Neural cell (in vitro differentiated cells): ENCODE results near the gene AP1S1. TPM values are rescaled to one million over a fixed set of nuclear protein-coding genes. Genes with fewer than 3 reads are reported as not detected.

Experiments used
- H2AFZ ChIP-seq: fragments of 200-600, 300-800 bp; sonication (generic), shearing (Covaris generic); 2 replicates; pipeline ENCODE4 v1.6.0; 2014; ENCODE audit warnings: low read depth, mild to moderate bottlenecking, antibody characterized with exemption, low read length, moderate library complexity
- H3F3A ChIP-seq: fragments of 200-600 bp; shearing (Covaris generic); 2 replicates; pipeline ENCODE4 v1.6.1; 2016; ENCODE audit warnings: mild to moderate bottlenecking, moderate library complexity, mixed read lengths, antibody characterized with exemption, low read length; ENCODE audit not compliant: insufficient read depth, poor library complexity, severe bottlenecking
- H3K27ac ChIP-seq: fragments of 200-600, 300-800 bp; sonication (generic), shearing (Covaris generic); 2 replicates; pipeline ENCODE4 v1.5.1; 2014; ENCODE audit warnings: mild to moderate bottlenecking, low read length, moderate library complexity
- H3K27me3 ChIP-seq: fragments of 300-800, 200-600 bp; sonication (generic), shearing (Covaris generic); 2 replicates; pipeline ENCODE4 v1.6.0; 2014; ENCODE audit warnings: mild to moderate bottlenecking, low read depth, low read length, moderate library complexity; ENCODE audit not compliant: insufficient read depth
- H3K36me3 ChIP-seq: fragments of 300-800, 200-600 bp; sonication (generic), shearing (Covaris generic); 2 replicates; pipeline ENCODE4 v1.5.1; 2014; ENCODE audit warnings: mild to moderate bottlenecking, antibody characterized with exemption, low read length, moderate library complexity; ENCODE audit not compliant: insufficient read depth
- H3K4me2 ChIP-seq: fragments of 300-800, 200-600 bp; sonication (generic), shearing (Covaris generic); 2 replicates; pipeline ENCODE4 v1.6.0; 2014; ENCODE audit warnings: mild to moderate bottlenecking, low read length
- H3K4me3 ChIP-seq: fragments of 300-800, 200-600 bp; sonication (generic), shearing (Covaris generic); 2 replicates; pipeline ENCODE4 v1.5.1; 2014; ENCODE audit warnings: mild to moderate bottlenecking, low read length, moderate library complexity
- H3K79me2 ChIP-seq: fragments of 200-600 bp; shearing (Covaris generic); replicated peaks from 2 replicates; pipeline ENCODE4 v1.6.0; 2014; ENCODE audit warnings: mild to moderate bottlenecking, low read length, moderate library complexity; ENCODE audit not compliant: insufficient read depth
- H3K9ac ChIP-seq: fragments of 300-800, 200-600 bp; sonication (generic), shearing (Covaris generic); 2 replicates; pipeline ENCODE4 v1.6.1; 2016; ENCODE audit warnings: mild to moderate bottlenecking, low read length, mixed read lengths
- H3K9me2 ChIP-seq: fragments of 200-600 bp; shearing (Covaris generic); 2 replicates; pipeline ENCODE4 v1.6.1; 2016; ENCODE audit warnings: mild to moderate bottlenecking, low read length, mixed read lengths; ENCODE audit not compliant: insufficient read depth
- H3K9me3 ChIP-seq: fragments of 200-600, 300-800 bp; sonication (generic), shearing (Covaris generic); 2 replicates; pipeline ENCODE4 v1.6.1; 2016; ENCODE audit warnings: mild to moderate bottlenecking, mixed run types, low read length, moderate library complexity, mixed read lengths
- H4K20me1 ChIP-seq: fragments of 200-600 bp; shearing (Covaris generic); 2 replicates; pipeline ENCODE4 v1.6.1; 2016; ENCODE audit warnings: mild to moderate bottlenecking, mixed run types; ENCODE audit not compliant: insufficient read depth
- EP300 ChIP-seq: fragments of 450-650 bp; conservative IDR thresholded peaks from 2 replicates; pipeline ENCODE4 v1.6.1; 2014; ENCODE audit warnings: antibody characterized with exemption, mild to moderate bottlenecking, moderate library complexity; ENCODE audit not compliant: poor library complexity, severe bottlenecking
- EZH2 ChIP-seq: fragments of 200-600, 300-800 bp; shearing (Covaris generic), sonication (generic); IDR thresholded peaks from 2 replicates; pipeline ENCODE4 v1.6.1; 2014; ENCODE audit warnings: antibody characterized with exemption, low read length, borderline replicate concordance, mild to moderate bottlenecking; ENCODE audit not compliant: insufficient read depth, poor library complexity, severe bottlenecking
- MXI1 ChIP-seq: fragments of 450-650 bp; conservative IDR thresholded peaks from 2 replicates; pipeline ENCODE4 v1.6.1; 2014; ENCODE audit warnings: antibody characterized with exemption, mild to moderate bottlenecking; ENCODE audit not compliant: poor library complexity, severe bottlenecking
- POLR2AphosphoS5 ChIP-seq: IDR thresholded peaks from 2 replicates; pipeline ENCODE4 v1.6.1; 2012
- RAD21 ChIP-seq: fragments of 450-650 bp; conservative IDR thresholded peaks from 2 replicates; pipeline ENCODE4 v1.6.1; 2014; ENCODE audit warnings: antibody characterized with exemption, mild to moderate bottlenecking, moderate library complexity
- SMC3 ChIP-seq: fragments of 450-650 bp; conservative IDR thresholded peaks from 2 replicates; pipeline ENCODE4 v1.6.1; 2014; ENCODE audit warnings: antibody characterized with exemption, mild to moderate bottlenecking, moderate library complexity; ENCODE audit not compliant: poor library complexity
- TAF1 ChIP-seq: IDR thresholded peaks from 2 replicates; pipeline ENCODE4 v1.6.1; 2012; ENCODE audit warnings: low read depth
- polyA plus RNA-seq: library from polyadenylated mRNA; depleted of rRNA; stranded (reverse); fragments of >200 nt; gene quantifications from 2 replicates; pipeline ENCODE4 v1.2.3, GENCODE V29; 2014
- TF ChIP-seq, protein P1 (sequence below): fragments of 450-650 bp; IDR thresholded peaks from 2 replicates; pipeline ENCODE4 v1.5.1; 2014; ENCODE audit warnings: antibody characterized with exemption, mild to moderate bottlenecking, moderate library complexity; ENCODE audit not compliant: poor library complexity, severe bottlenecking
- TF ChIP-seq, protein P2 (sequence below): IDR thresholded peaks from 2 replicates; pipeline ENCODE4 v1.6.1; 2012; ENCODE audit warnings: borderline replicate concordance

The AP1S1 gene
- polyA plus RNA-seq, 1 donor from 2014 or later = 344 TPM

DNA sequence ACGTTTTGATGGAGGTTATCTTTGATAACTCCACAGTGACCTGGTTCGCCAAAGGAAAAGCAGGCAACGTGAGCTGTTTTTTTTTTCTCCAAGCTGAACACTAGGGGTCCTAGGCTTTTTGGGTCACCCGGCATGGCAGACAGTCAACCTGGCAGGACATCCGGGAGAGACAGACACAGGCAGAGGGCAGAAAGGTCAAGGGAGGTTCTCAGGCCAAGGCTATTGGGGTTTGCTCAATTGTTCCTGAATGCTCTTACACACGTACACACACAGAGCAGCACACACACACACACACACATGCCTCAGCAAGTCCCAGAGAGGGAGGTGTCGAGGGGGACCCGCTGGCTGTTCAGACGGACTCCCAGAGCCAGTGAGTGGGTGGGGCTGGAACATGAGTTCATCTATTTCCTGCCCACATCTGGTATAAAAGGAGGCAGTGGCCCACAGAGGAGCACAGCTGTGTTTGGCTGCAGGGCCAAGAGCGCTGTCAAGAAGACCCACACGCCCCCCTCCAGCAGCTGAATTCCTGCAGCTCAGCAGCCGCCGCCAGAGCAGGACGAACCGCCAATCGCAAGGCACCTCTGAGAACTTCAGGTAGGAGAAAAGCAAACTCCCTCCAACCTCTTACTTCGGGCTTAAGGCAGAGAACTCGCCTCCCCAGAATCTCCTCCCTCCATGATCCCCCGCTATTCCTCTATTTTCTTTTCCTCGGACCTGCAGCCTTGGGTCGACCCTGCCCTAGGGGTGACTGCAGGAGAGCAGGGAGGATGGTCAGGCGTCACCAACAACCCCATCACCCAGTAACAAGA, 27.4 kb upstream of the AP1S1 start, which contains the start of gene SERPINE1:
SERPINE1 (plus strand) TSS at position 454 of the 809 bp plus-strand sequence. CDS start 1,290 bp downstream, outside the sequence.
- no peak within 1 kb of the TSS for H3K27ac ChIP-seq
- H3K27me3 ChIP-seq = no peaks in the 10 kb centered on the region
- no peaks in the 10 kb centered on the region for H3K36me3 ChIP-seq
- no peak within 1 kb of the TSS for H2AFZ ChIP-seq
- H3K9me2 ChIP-seq = no peaks in the 10 kb centered on the region
- H3F3A ChIP-seq = no peaks in the 10 kb centered on the region
- TF ChIP-seq, protein P1, sequence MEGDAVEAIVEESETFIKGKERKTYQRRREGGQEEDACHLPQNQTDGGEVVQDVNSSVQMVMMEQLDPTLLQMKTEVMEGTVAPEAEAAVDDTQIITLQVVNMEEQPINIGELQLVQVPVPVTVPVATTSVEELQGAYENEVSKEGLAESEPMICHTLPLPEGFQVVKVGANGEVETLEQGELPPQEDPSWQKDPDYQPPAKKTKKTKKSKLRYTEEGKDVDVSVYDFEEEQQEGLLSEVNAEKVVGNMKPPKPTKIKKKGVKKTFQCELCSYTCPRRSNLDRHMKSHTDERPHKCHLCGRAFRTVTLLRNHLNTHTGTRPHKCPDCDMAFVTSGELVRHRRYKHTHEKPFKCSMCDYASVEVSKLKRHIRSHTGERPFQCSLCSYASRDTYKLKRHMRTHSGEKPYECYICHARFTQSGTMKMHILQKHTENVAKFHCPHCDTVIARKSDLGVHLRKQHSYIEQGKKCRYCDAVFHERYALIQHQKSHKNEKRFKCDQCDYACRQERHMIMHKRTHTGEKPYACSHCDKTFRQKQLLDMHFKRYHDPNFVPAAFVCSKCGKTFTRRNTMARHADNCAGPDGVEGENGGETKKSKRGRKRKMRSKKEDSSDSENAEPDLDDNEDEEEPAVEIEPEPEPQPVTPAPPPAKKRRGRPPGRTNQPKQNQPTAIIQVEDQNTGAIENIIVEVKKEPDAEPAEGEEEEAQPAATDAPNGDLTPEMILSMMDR = peak; percentile 28
- TF ChIP-seq POLR2AphosphoS5 = no peak
- H3K79me2 ChIP-seq = no peaks in the 10 kb centered on the region
- H4K20me1 ChIP-seq = no peaks in the 10 kb centered on the region
- H3K9ac ChIP-seq = peak within 1 kb of the TSS; percentile 3
- H3K4me3 ChIP-seq = peak within 1 kb of the TSS; percentile 41
- H3K9me3 ChIP-seq = no peaks in the 10 kb centered on the region
- H3K4me2 ChIP-seq = no peak within 1 kb of the TSS

DNA sequence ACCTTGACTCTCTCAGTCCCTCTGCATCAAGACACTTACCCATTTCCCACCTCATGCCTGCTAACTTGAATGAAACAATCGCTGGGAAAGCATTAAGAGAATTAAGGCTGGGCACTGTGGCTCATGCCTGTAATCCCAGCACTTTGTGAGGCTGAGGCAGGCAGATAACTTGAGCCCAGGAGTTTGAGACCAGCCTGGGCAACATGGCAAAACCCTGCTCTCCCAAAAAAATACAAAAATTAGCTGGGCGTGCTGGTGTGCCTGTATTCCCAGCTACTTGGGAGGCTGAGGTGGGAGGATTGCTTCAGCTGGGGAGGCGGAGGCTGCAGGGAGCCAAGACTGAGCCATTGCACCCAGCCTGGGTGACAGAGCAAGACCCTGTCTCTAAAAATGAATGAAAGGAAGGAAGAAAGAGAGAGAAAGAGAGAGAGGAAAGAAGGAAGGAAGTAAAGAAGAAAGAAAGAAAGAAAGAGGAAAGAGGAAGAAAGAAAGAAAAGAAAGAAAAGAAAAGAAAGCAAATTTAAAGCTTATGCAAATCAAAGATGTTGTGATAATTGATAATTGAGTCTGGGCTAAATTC, 26.7 kb upstream of the AP1S1 start:
- no peaks in the 10 kb centered on the region for H3K27me3 ChIP-seq
- no peak overlapping the region for H3K9ac ChIP-seq
- no peak overlapping the region for H3K4me3 ChIP-seq
- no peaks in the 10 kb centered on the region for H3K9me2 ChIP-seq
- no peak overlapping the region for H2AFZ ChIP-seq
- no peak overlapping the region for H3K27ac ChIP-seq
- no peaks in the 10 kb centered on the region for H3K79me2 ChIP-seq
- H3K4me2 ChIP-seq = no peak overlapping the region
- H3F3A ChIP-seq = no peaks in the 10 kb centered on the region
- H4K20me1 ChIP-seq = no peaks in the 10 kb centered on the region
- H3K9me3 ChIP-seq = no peaks in the 10 kb centered on the region
- no peaks in the 10 kb centered on the region for H3K36me3 ChIP-seq
- TF ChIP-seq TAF1 (no peak), POLR2AphosphoS5 (no peak), SMC3 (no peak)

DNA sequence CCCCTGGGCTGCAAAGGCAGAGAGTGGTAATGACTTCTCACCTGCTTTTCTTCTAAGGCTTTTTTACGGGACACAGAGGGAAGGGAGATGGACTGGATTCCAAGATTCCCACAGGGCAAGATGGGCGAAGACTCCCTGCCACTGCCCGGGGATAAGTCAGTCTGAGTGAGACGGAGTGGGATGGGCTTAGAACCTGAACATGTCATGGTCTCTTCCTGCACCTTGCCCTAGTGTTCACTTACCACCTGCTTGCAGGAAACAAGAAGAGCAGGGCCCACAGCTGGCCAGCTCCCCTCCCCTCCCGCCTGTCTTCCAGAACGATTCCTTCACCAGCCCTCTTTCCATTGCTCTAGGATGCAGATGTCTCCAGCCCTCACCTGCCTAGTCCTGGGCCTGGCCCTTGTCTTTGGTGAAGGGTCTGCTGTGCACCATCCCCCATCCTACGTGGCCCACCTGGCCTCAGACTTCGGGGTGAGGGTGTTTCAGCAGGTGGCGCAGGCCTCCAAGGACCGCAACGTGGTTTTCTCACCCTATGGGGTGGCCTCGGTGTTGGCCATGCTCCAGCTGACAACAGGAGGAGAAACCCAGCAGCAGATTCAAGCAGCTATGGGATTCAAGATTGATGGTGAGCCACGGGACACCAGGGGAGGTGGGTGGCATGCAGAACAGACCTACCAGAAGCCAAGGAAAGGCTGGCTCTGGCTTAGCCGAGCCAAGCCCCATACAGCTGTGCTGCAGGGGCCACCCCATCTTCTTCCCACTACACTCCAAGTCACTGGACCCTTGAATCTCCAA, 26.0 kb upstream of the AP1S1 start:
- H3K36me3 ChIP-seq = no peaks in the 10 kb centered on the region
- no peaks in the 10 kb centered on the region for H3K9me2 ChIP-seq
- no peak overlapping the region for H3K4me3 ChIP-seq
- H3K4me2 ChIP-seq = no peak overlapping the region
- no peaks in the 10 kb centered on the region for H4K20me1 ChIP-seq
- no peaks in the 10 kb centered on the region for H3K79me2 ChIP-seq
- H3K27me3 ChIP-seq = no peaks in the 10 kb centered on the region
- TF ChIP-seq, protein P1 = no peak
- no peak for TF ChIP-seq SMC3
- TF ChIP-seq EP300 = no peak
- TF ChIP-seq TAF1 = no peak
- TF ChIP-seq RAD21 = no peak
- TF ChIP-seq, protein P2, sequence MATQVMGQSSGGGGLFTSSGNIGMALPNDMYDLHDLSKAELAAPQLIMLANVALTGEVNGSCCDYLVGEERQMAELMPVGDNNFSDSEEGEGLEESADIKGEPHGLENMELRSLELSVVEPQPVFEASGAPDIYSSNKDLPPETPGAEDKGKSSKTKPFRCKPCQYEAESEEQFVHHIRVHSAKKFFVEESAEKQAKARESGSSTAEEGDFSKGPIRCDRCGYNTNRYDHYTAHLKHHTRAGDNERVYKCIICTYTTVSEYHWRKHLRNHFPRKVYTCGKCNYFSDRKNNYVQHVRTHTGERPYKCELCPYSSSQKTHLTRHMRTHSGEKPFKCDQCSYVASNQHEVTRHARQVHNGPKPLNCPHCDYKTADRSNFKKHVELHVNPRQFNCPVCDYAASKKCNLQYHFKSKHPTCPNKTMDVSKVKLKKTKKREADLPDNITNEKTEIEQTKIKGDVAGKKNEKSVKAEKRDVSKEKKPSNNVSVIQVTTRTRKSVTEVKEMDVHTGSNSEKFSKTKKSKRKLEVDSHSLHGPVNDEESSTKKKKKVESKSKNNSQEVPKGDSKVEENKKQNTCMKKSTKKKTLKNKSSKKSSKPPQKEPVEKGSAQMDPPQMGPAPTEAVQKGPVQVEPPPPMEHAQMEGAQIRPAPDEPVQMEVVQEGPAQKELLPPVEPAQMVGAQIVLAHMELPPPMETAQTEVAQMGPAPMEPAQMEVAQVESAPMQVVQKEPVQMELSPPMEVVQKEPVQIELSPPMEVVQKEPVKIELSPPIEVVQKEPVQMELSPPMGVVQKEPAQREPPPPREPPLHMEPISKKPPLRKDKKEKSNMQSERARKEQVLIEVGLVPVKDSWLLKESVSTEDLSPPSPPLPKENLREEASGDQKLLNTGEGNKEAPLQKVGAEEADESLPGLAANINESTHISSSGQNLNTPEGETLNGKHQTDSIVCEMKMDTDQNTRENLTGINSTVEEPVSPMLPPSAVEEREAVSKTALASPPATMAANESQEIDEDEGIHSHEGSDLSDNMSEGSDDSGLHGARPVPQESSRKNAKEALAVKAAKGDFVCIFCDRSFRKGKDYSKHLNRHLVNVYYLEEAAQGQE = no peak
- TF ChIP-seq POLR2AphosphoS5 = no peak
- TF ChIP-seq MXI1 = no peak
- no peak for TF ChIP-seq EZH2
- H3K9ac ChIP-seq = no peak overlapping the region
- no peak overlapping the region for H2AFZ ChIP-seq
- H3K9me3 ChIP-seq = no peaks in the 10 kb centered on the region
- no peaks in the 10 kb centered on the region for H3F3A ChIP-seq
- H3K27ac ChIP-seq = no peak overlapping the region
